Keratinocyte (primary cell): Measurements from ENCODE around the gene PMEPA1. TPM values are rescaled to one million over a fixed set of nuclear protein-coding genes. Genes with fewer than 3 reads are reported as not detected.

Experiments
- DNase-seq: peaks from one replicate; pipeline ENCODE4 v3.0.0-alpha.2; 2011; ENCODE audit warnings: low read depth, missing footprints, low spot score
- FAIRE-seq: peaks from 2 replicates; lab custom pipeline; 2011; peaks lifted over from hg19 to GRCh38; lab: Jason Lieb, UNC
- H2AFZ ChIP-seq: 2 replicates; pipeline ENCODE4 v1.6.0; 2012; ENCODE audit warnings: low read length, control low read depth, inconsistent platforms; ENCODE audit not compliant: control insufficient read depth
- H3K27ac ChIP-seq: 2 replicates; pipeline ENCODE4 v1.5.1; 2011; ENCODE audit warnings: low read length; ENCODE audit not compliant: control insufficient read depth, insufficient read depth
- H3K27me3 ChIP-seq: 3 replicates; pipeline ENCODE4 v1.6.0; 2011; ENCODE audit warnings: low read length; ENCODE audit not compliant: control insufficient read depth, insufficient read depth; ENCODE audit errors: extremely low read depth
- H3K36me3 ChIP-seq, 2 experiments: 2 replicates in 1 of 2; 3 replicates in 1 of 2; pipeline ENCODE4 v1.5.1; 2011; ENCODE audit warnings: low read length in 2 of 2, mild to moderate bottlenecking in 1 of 2; ENCODE audit not compliant: control insufficient read depth in 2 of 2, insufficient read depth in 2 of 2; ENCODE audit errors: extremely low read depth in 1 of 2
- H3K4me1 ChIP-seq: 3 replicates; pipeline ENCODE4 v1.5.1; 2011; ENCODE audit warnings: low read length; ENCODE audit not compliant: control insufficient read depth, insufficient read depth; ENCODE audit errors: extremely low read depth
- H3K4me2 ChIP-seq: 3 replicates; pipeline ENCODE4 v1.6.0; 2011; ENCODE audit warnings: low read depth, low read length; ENCODE audit not compliant: control insufficient read depth, insufficient read depth; ENCODE audit errors: extremely low read depth
- H3K4me3 ChIP-seq, 3 experiments: fragments of 200-600 bp in 1 of 3; sonication (generic) in 1 of 3; 2 replicates in 2 of 3; 3 replicates in 1 of 3; pipeline ENCODE4 v1.5.1; 2011 to 2016; ENCODE audit warnings: low read length in 3 of 3, mild to moderate bottlenecking in 3 of 3, control low read depth in 2 of 3, inconsistent platforms in 1 of 3, low read depth in 1 of 3, mixed read lengths in 1 of 3, mixed run types in 1 of 3, moderate library complexity in 1 of 3; ENCODE audit not compliant: control insufficient read depth in 2 of 3, insufficient read depth in 2 of 3; ENCODE audit errors: extremely low read depth in 1 of 3
- H3K79me2 ChIP-seq: 2 replicates; pipeline ENCODE4 v1.6.0; 2012; ENCODE audit warnings: low read length; ENCODE audit not compliant: control insufficient read depth, insufficient read depth
- H3K9ac ChIP-seq: 3 replicates; pipeline ENCODE4 v1.6.0; 2011; ENCODE audit warnings: low read length; ENCODE audit not compliant: control insufficient read depth, insufficient read depth; ENCODE audit errors: extremely low read depth
- H3K9me1 ChIP-seq: 3 replicates; pipeline ENCODE4 v1.6.0; 2011; ENCODE audit warnings: low read length; ENCODE audit not compliant: control insufficient read depth, insufficient read depth; ENCODE audit errors: extremely low read depth
- H3K9me3 ChIP-seq: 2 replicates; pipeline ENCODE4 v1.5.1; 2012; ENCODE audit warnings: low read depth, low read length; ENCODE audit not compliant: control insufficient read depth
- H4K20me1 ChIP-seq: 3 replicates; pipeline ENCODE4 v1.6.0; 2011; ENCODE audit warnings: low read length; ENCODE audit not compliant: control insufficient read depth, insufficient read depth; ENCODE audit errors: extremely low read depth
- EZH2 ChIP-seq: IDR thresholded peaks from one replicate; pipeline ENCODE4 v1.6.1; 2012; ENCODE audit warnings: inconsistent platforms, mild to moderate bottlenecking, low read length, moderate library complexity
- dilution Hi-C: fragments of 300-500 bp; cut with MboI; formaldehyde crosslinking; loops from one replicate; pipeline ENCODE4 v1.7.0; 2020; ENCODE audit warnings: low sequenced_read_pairs; ENCODE audit not compliant: extremely low pct_ligation_motif_present
- polyA plus RNA-seq, 5 experiments: library from polyadenylated mRNA; depleted of rRNA in 3 of 5; stranded (reverse) in 3 of 5; stranded (forward) in 1 of 5; unstranded in 1 of 5; fragments of >200 nt; gene quantifications; 1 replicate in 1 of 5; 2 replicates in 3 of 5; 3 replicates in 1 of 5; pipeline versions ENCODE4 v1.2.1 to v1.2.3, GENCODE V29; 2011 to 2012; ENCODE audit warnings: missing spikeins in 2 of 5, low read depth in 1 of 5, low replicate concordance in 1 of 5
- TF ChIP-seq, protein P1 (sequence below), 3 experiments: IDR thresholded peaks in 1 of 3; conservative IDR thresholded peaks in 1 of 3; optimal IDR thresholded peaks in 1 of 3; 2 replicates in 2 of 3; 3 replicates in 1 of 3; pipeline versions ENCODE3 to v1.5.1; 2011; ENCODE audit warnings: low read length in 3 of 3, mild to moderate bottlenecking in 3 of 3, moderate library complexity in 2 of 3, control low read depth in 1 of 3, inconsistent platforms in 1 of 3; ENCODE audit not compliant: insufficient read depth in 2 of 3; ENCODE audit errors: extremely low read depth in 1 of 3

Gene PMEPA1
- polyA plus RNA-seq, 1 donor (not counting 4 experiments of a cell fraction or from before 2014, with no cell fraction given), result 29.0 TPM

DNA sequence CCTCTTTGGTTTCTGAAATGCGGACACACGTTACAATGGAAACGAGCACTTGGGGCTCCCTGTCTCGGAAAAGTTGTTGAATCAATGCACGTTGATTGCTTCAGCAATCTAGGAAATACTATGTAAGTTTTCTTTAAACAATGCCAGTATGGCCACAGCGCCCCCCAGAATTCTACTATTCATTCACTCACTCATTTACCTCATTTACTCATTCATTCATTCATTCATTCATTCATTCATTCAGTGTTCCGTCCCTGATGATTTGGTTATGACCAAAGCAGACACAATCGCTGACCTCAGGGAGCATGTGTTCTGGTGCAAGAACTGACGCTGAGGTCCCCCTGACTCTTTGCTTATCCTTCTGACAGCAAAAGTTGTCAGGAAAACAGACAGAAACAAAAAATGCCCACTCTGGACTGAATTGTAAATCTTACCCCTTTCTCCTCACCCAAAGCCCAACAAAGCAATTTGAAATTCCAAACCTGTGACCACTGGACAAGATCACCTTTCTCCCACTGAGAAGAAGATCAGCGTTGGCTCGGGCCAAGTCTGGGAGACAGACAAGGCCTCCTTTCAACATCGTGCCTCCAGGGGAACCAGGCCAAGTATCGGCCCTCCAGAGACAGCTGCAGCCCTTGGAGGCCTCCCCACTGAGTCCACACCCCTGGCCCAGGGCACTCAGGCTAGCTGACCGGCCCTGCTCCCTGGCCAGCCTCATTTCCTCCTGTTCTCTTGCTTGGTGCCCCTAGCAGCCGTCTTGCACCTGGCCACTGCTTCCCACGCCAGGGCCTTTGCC, 15.0 kb upstream of the PMEPA1 start:
- FAIRE-seq, result no peak
- Histone ChIP-seq H3K27me3 (peaks cover 49% of the 10 kb centered on the region), H3K27ac (no peak overlapping the region), H3K9me3 (no peaks in the 10 kb centered on the region), H2AFZ (no peak overlapping the region), H3K9ac (no peak overlapping the region), H3K36me3 (no peaks in the 10 kb centered on the region), H3K79me2 (no peaks in the 10 kb centered on the region), H3K9me1 (no peaks in the 10 kb centered on the region), H3K4me1 (no peaks in the 10 kb centered on the region), H3K4me2 (no peak overlapping the region), H3K4me3 (no peak overlapping the region), H4K20me1 (no peaks in the 10 kb centered on the region)
- dilution Hi-C loops, result no loop called here
- no peak for DNase-seq
- no peak for TF ChIP-seq EZH2
- TF ChIP-seq, protein P1, sequence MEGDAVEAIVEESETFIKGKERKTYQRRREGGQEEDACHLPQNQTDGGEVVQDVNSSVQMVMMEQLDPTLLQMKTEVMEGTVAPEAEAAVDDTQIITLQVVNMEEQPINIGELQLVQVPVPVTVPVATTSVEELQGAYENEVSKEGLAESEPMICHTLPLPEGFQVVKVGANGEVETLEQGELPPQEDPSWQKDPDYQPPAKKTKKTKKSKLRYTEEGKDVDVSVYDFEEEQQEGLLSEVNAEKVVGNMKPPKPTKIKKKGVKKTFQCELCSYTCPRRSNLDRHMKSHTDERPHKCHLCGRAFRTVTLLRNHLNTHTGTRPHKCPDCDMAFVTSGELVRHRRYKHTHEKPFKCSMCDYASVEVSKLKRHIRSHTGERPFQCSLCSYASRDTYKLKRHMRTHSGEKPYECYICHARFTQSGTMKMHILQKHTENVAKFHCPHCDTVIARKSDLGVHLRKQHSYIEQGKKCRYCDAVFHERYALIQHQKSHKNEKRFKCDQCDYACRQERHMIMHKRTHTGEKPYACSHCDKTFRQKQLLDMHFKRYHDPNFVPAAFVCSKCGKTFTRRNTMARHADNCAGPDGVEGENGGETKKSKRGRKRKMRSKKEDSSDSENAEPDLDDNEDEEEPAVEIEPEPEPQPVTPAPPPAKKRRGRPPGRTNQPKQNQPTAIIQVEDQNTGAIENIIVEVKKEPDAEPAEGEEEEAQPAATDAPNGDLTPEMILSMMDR (optimal IDR thresholded peaks at IDR 0.05 in 1 of 3, IDR thresholded peaks at IDR 0.05 in 1 of 3, conservative IDR thresholded peaks at IDR 0.05 in 1 of 3; ENCODE audit: extremely low read depth in 1 of 3, insufficient read depth in 2 of 3, low read length in 3 of 3), result no peak

DNA sequence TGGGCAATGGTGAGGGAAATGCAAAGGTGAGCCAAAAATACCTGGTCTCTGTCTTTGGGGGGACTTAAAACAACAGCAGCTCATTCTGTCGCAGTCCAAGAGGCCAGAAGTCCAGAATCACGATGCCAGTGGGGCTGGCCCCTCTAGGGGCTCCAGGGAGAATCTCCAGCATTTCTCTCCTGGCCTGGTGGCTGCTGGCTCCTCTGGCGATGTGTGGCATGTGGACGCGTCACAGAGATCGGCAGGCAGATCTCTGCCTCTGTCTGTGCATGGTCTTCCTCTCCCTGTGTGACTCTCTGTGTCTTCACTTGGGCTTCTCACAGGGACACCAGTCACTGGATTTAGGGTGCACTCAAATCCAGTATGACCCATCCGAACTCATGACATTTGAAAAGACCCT, 14.0 kb upstream of the PMEPA1 start:
- no peak for DNase-seq
- no peak for FAIRE-seq
- Histone ChIP-seq H3K27me3 (peaks cover 43% of the 10 kb centered on the region), H3K9me3 (no peaks in the 10 kb centered on the region), H3K4me1 (peaks cover 2% of the 10 kb centered on the region), H3K4me3 (no peak overlapping the region), H3K9me1 (no peaks in the 10 kb centered on the region), H3K27ac (no peak overlapping the region), H3K79me2 (no peaks in the 10 kb centered on the region), H3K9ac (no peak overlapping the region), H3K4me2 (no peak overlapping the region), H3K36me3 (no peaks in the 10 kb centered on the region), H4K20me1 (no peaks in the 10 kb centered on the region), H2AFZ (no peak overlapping the region)
- dilution Hi-C loops, result no loop called here
- TF ChIP-seq, protein P1 (optimal IDR thresholded peaks at IDR 0.05 in 1 of 3, IDR thresholded peaks at IDR 0.05 in 1 of 3, conservative IDR thresholded peaks at IDR 0.05 in 1 of 3; ENCODE audit: extremely low read depth in 1 of 3, insufficient read depth in 2 of 3, low read length in 3 of 3), result no peak
- TF ChIP-seq EZH2, result no peak
